HG03064 (cell line): ENCODE measurements around the gene MRLN.

Source experiments
- ATAC-seq: cut with Tn5 transposase; IDR thresholded peaks from one replicate; pipeline ENCODE4 v1.9.1; 2021; ENCODE audit warnings: low read depth; ENCODE audit not compliant: unreplicated experiment

MRLN gene

DNA sequence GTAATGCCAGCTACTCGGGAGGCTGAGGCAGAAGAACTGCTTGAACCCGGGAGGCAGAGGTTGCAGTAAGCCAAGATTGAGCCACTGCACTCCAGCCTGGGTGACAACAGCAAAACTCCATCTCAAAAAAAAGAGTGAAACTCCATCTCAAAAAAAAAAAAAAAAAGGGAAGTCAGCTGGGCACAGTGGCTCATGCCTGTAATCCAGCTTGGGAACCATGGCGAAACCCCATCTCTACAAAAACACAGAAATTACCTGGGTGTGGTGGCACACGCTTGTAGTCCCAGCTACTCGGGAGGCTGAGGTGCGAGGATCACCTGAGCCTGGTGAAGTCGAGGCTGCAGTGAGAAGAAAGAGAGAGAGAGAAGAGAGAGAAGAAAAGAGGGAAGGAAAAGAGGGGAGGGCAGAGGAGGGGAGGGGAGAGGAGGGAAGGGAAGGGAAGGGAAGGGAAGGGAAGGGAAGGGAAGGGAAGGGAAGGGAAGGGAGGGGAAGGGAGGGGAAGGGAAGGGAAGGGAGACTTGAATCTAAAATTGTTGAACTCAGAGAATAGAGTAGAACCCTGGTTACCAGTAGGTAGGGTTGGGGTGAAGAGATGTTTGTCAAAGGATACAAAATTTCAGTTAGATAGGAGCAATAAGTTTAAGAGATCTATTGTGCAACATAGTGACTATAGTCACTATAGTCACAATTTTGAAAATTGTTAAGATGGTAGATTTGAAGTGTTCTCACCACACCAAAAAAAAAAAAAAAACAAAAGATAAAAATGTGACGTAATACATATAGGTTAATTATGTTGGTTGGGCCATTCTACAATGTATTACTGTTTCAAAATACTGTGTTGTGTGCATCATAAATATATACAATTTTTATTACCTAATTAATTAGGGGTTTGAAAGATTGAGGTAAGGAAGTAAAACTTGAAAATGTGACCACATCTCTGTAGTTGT lies 46.1 kb downstream of the MRLN start:
- ATAC-seq: no peak

GRCh38 chr10:59705931-59706330 lies 47.3 kb downstream of the MRLN start:
- ATAC-seq: no peak

DNA sequence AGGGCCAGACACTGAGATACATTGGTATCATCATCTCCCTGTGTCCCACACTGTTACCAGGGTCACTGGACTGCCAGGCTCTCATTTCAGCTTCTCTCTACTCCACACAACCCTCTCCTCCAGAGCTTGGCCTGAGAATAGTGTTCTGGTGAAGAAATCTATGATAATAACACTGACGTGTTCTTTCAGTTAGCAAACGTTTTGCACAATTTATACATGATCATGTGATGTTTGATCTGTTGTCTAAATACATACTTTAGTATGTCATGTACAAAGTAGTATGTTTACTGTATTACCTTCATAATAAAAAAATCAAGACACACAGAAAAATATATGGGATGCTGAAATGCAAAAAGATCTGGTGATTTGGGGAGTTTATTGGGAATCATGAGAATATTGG lies 48.6 kb downstream of the MRLN start:
- no peak for ATAC-seq

GRCh38 chr10:59702347-59702746 lies 50.9 kb downstream of the MRLN start:
- ATAC-seq: no peak

DNA sequence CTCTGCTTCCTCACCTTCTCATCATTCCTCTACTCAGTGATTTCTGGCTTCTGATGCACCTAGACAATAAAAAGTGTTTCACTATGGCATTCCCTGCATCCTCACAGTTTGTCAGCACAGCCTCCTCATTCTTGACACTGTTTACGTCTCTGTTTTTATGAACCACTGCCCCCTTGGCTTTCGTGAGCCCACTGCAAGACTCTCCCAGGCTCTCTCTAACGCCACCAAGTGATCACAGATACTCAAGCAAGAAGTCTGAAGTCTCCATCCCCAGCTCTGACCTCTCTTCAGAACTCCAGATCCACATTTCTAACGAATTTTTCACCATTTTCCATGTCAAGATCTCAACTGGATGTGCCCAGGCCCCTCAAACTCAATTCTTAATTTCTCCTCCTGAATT lies 52.5 kb downstream of the MRLN start:
- ATAC-seq: no peak

DNA sequence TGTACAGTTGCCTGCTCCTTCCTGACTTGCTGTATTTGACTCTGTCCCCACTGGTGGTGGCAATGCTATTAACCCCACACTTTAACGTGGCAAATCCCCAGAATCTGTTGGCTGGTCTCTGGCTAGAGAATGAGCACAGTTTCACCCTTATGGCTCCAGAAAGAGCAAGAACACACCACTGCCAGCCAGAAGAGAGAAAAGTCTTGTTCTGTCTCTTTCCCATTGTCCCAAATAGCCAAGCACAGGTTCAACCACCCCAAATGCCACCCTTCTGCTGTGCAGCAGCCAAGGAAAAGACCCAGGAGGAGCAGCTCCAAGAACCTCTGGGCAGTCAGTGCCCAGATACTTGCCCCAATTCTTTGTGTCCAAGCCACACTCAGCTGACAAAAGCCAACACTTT lies 54.9 kb downstream of the MRLN start:
- ATAC-seq: no peak

GRCh38 chr10:59695637-59696036 lies 57.6 kb downstream of the MRLN start:
- ATAC-seq: no peak

DNA sequence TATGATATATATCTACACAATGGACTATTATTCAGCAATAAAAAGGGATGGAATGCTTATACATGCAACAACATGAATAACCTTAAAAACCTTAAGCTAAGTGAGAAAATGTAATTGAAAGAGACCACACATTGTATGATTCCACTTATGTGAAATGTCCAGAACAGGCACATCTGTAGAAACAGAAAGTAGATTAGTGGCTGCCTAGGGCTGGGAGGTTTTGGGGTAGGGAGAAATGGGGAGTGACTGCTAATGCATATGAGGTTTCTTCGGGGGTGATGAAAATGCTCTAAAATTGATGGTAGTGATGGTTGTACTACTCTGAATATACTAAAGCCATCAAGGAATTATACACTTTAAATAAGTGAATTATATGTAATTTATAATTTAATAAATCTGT lies 58.3 kb downstream of the MRLN start:
- no peak for ATAC-seq

DNA sequence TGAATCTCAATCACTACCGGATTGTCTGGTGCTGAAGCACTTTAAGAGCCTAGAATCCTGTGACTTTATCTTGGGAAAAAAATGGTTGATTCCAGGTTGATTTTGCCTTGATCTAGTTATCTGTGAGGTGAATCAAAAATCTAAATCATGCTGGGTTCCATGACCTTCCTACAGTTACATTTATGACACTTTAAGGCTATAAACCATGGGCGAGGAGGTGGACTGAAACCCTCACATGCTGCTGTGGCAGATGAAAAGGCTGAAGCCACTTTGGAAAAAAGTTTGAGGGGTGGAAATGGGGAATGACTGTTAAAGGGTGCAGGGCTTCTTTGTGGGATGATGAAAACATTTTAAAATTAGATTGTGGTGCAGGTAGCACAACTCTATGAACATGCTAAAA lies 61.1 kb downstream of the MRLN start:
- no peak for ATAC-seq

- no peak for ATAC-seq
Observed at GRCh38 chr10:59688921-59689351, 64.3 kb downstream of the MRLN start.

DNA sequence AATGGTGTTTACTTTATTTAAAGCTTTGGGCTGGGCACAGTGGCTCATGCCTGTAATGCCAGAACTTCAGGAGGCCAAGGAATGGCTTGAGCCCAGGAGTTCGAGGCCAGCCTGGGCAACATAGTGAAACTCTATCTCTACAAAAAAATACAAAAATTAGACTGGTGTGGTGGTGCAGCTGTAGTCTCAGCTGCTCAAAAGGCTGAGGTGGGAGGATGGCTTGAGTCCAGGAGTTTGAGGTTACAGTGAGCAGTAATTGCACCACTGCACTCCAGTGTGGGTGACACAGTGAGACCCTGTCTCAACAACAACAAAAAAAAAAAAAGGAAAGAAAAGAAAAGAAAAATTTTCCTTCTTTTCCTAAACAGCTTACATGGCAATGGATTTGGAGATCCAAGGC lies 65.6 kb downstream of the MRLN start:
- ATAC-seq: no peak
